NCI-H526 treated with DMSO at 0.1 percent for 48 hours (cell line): ENCODE measurements around the gene IRX3.
"Not testable (repeated sequence)": the region's sequence is repeated elsewhere in the genome, so short reads cannot be mapped to it uniquely, and the experiment has no call there.

ENCODE experiments used
- DNase-seq: peaks from one replicate; lab custom pipeline; 2025; lab: John Stamatoyannopoulos, UW

The IRX3 gene

GRCh38 chr16:54275956-54276355, 10.6 kb downstream of the IRX3 start:
- no peak for DNase-seq

GRCh38 chr16:54273566-54273965, 13.0 kb downstream of the IRX3 start:
- no peak for DNase-seq

GRCh38 chr16:54270711-54271110, 15.9 kb downstream of the IRX3 start:
- DNase-seq, result no peak

GRCh38 chr16:54269461-54269860, 17.1 kb downstream of the IRX3 start:
- no peak for DNase-seq

- DNase-seq, result no peak
These were observed 17.8 kb downstream of the IRX3 start for GRCh38 chr16:54268766-54269165.

- DNase-seq, result no peak
These were observed 18.2 kb downstream of the IRX3 start for GRCh38 chr16:54268340-54268739.

GRCh38 chr16:54266363-54266955, 20.1 kb downstream of the IRX3 start:
- no peak for DNase-seq

- DNase-seq, result no peak
These were observed 20.9 kb downstream of the IRX3 start for GRCh38 chr16:54265575-54266107.

GRCh38 chr16:54253118-54253517, 33.5 kb downstream of the IRX3 start:
- no peak for DNase-seq

GRCh38 chr16:54248863-54249710, 37.5 kb downstream of the IRX3 start:
- DNase-seq, result no peak

GRCh38 chr16:54247705-54248104, 38.9 kb downstream of the IRX3 start:
- not testable (repeated sequence) for DNase-seq

GRCh38 chr16:54246454-54246821, 40.1 kb downstream of the IRX3 start:
- no peak for DNase-seq

GRCh38 chr16:54245788-54246453, 40.7 kb downstream of the IRX3 start:
- no peak for DNase-seq

- no peak for DNase-seq
These were observed 42.3 kb downstream of the IRX3 start for GRCh38 chr16:54244061-54244886.

GRCh38 chr16:54243202-54243601, 43.4 kb downstream of the IRX3 start:
- DNase-seq, result no peak

GRCh38 chr16:54242199-54242598, 44.4 kb downstream of the IRX3 start:
- no peak for DNase-seq

GRCh38 chr16:54241525-54241924, 45.1 kb downstream of the IRX3 start:
- DNase-seq, result no peak

GRCh38 chr16:54240271-54241129, 46.1 kb downstream of the IRX3 start:
- no peak for DNase-seq

GRCh38 chr16:54239456-54239855, 47.1 kb downstream of the IRX3 start:
- no peak for DNase-seq

- DNase-seq, result no peak
These were observed 49.8 kb downstream of the IRX3 start for GRCh38 chr16:54236773-54237172.

- no peak for DNase-seq
These were observed 53.0 kb downstream of the IRX3 start for GRCh38 chr16:54233615-54234014.
